Measurements from ENCODE around the gene SUGCT.

Gene SUGCT

DNA sequence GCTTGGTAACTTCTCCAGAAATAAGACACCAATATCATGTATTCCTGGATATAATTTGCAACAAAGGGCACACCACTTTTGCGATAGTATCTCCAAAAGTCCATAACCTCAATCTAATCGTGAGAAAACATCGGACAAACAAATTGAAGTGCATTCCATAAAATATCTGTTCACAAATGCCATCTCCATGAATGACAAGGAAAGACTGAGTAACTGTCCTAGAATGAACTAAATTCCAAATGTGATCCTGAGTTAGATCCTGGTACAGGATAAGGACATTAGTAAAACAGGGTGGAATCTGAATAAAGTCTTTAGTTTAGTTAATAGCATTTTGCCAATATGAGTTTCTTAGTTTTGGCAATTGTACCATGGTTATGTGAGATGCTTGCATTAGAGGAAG is 384.2 kb downstream of the SUGCT start:
- DNase-seq (ENCODE audit: low read depth, low spot score), result no peak

DNA sequence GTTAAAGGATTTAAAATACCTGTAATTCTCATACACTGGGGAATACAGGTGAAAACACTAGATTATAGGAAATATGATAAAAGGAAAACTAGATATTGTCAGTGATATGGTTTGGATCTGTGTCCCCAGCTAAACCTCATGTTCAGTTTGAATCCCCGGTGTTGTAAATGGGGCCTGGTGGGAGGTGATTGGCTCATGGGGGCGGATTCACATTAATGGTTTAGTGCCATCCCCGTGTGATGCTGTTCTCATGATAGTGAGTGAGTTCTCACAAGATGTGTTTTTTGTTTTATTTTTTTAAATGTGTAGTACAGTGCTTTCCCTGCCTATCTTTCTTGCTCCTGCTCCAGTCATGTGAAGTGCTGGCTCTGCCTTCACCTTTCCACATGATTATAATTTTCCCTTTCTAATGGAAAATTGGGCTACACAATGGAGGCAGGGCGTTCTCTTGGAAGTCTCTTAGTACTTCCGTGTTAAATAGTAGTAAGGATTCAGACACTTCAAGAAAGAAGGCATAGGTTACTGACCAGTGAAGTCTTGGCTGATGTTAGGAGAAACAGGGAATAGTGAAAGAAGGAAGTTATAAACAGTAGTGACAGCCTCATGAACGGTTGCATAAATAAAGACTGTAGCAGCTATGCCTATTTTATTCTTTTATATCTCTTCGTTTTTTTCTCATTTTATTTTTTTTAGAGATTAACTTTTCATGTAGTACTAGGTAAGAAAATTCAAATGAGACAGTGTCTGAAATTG is 386.4 kb downstream of the SUGCT start:
- DNase-seq (ENCODE audit: low read depth, low spot score), result no peak

DNA sequence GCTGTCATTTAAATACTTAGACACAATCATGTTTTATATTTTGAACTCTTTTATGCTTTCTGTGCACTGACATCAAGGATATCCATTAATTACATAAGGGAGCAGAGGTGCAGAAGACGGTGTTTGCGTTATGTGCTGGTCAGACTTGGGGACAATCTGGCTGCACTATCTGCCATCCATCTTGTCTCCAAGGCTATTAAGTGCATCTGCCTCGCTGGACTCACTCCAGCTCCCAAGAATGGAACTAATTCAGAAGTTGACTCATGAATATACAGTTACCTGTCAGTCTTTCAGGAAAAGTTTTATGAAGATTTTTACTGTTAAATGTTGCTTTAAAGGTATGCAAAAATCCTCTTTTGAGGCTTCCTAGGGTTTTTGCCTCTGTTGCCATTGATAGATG is 391.0 kb downstream of the SUGCT start:
- no peak for DNase-seq (ENCODE audit: low read depth, low spot score)

DNA sequence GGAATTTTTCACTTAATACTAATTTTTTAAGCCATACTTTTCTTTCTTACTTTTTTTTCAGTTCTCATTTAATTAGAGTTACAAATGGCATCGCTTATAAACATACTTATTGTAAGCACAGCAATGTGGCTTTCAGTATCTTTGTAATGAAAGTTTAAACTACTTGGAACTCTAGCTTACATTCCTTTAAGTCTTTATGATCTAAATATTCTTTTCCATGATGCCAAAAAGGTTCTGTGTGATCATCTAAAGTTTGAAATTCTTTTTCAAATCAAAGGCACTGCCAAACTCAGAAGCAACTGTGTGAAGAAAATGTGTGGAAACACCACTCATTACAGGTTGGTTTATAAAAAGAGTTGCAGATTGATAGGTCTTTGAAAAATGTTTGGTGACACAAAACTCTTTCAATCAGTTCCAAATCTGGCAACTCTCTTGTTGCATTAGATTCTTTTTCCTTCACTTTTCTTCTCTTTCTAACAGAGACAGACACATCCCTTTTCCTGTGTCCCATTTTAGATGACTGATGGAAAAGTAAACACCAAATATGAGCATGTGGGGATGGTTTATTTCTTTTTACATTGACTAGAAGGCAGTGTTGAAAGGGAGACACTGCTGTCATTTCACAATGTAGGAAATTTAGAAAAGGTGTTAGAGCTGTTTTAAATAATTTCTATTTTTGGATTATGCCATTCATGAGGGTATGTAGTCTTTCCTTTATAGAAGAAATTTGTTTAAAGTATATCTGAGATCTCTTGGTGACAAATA is 392.3 kb downstream of the SUGCT start:
- DNase-seq (ENCODE audit: low read depth, low spot score), result no peak

DNA sequence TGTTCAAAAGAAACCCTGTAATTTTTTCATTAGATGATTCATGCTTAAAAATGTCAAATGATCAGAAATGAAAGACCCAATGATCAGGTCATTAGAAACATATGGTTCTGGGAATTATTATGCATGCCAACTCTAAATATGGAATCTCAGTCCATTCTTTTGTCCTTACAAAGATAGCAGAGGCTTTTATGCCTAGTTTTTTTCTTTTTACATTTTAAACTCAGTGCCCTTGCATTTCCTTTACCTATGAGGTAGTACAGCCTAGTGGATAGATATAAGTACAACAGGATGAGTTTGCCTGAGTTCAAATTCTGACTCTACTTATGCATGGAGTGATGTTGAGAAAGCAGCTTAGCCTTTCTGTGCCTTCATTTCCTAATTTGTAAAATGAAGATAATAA is 392.9 kb downstream of the SUGCT start:
- DNase-seq (ENCODE audit: low read depth, low spot score), result no peak

DNA sequence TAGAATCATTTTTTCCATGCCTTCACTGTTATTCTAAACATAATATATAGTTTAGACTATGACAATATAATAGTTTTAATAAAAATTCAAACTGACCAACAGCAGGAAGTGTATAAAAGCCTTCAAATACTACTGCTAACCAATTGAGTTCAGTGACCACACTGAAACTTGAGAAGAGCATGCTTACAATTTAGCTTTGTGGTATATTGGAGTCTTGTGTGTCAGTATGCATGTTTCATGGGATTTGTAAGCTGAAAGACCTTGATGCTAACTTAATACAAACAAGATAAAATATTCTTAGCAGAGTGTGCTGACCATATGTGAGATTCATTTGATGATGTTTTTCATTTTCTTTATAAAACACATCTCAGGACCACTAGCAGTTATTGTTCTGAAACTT is 395.5 kb downstream of the SUGCT start:
- no peak for DNase-seq (ENCODE audit: low read depth, low spot score)

DNA sequence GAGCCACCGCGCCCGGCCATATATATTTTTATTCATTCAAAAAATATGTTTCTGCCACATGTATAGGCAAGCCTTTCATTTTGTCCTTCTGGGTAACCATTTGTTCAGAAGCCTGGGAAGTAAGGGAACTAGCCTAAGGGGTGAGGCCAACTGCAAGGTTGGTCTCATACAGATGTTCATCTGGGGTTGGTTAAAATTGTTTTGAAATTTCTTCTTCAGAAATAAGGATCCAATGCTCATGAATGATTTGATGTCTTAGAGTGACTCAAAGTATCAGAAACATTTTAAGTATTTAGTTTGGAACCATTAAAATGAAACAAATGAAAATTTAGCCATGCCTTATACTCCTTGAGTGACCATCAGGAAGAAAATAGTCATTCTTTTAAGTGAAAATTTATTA is 397.2 kb downstream of the SUGCT start:
- no peak for DNase-seq (ENCODE audit: low read depth, low spot score)

DNA sequence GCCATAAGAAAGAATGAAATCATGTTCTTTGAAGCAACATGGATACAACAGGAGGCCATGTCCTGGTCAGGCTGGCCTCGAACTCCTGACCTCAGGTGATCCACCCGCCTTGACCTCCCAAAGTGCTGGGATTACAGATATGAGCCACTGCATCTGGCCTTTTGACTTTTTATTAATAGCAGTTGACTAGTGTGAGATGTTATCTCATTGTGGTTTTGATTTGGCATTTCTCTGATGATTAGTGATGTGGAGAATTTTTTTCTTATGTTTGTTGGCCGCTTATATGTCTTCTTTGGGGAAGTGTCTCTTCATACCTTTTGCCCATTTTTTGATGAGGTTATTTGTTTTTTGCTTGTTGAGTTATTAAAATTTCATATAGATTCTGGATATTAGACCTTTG is 400.9 kb downstream of the SUGCT start:
- no peak for DNase-seq (ENCODE audit: low read depth, low spot score)

DNA sequence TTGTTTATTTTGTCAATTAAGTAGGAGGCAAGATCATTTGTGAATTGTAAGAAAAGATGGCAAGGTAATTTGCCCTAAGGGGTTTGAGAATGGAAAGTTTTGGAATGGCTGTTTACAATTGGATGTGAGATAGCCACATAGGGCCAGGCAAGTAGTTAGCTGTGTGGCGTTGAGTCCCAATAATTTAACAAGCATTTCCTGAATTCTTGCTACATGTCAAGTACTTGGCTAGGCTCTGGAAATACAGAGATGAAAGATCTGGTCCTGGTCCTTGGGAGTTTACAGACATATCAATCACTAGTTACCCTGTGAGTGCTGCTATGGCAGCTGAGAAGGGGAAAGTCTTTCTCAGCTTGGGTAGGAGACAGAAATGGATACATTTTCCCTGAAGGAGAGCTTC is 401.6 kb downstream of the SUGCT start:
- DNase-seq (ENCODE audit: low read depth, low spot score), result no peak

DNA sequence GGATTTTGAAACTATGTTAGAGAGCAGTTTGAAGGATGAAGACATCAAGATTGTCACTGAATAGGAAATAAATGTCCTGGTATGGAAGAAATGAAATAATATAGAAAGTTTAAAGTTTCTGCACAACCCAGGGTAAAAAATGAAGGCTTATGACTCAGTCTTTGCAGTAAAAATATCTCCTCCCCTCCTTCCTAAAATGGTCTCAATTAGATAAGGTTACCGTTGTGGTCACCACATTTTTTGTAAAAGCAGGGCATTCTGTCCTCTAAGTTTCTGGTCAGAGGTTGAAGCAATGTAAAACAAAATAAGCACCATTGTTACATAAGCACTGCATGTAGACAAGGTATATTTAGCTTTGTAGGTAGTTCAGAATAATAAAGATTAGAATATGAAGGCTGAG is 403.5 kb downstream of the SUGCT start:
- DNase-seq (ENCODE audit: low read depth, low spot score), result no peak

DNA sequence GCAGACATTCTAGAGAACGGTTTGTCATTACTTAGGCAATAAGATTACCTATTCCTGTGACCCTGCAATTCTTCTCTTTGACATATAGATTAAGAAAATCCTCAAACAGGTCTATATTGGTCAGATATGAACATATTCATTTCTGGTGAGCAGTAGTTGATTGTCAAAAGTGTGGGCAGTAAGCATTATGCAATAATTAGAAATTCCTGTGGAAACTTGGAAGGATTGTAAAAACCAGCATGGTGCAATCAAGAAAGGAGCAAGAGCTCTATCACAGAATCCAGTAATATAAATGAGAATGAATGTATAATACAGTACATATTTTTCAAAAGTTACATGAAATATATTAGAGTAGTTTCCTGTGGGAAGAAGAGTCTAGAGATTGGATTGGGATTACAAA is 406.5 kb downstream of the SUGCT start:
- no peak for DNase-seq (ENCODE audit: low read depth, low spot score)

DNA sequence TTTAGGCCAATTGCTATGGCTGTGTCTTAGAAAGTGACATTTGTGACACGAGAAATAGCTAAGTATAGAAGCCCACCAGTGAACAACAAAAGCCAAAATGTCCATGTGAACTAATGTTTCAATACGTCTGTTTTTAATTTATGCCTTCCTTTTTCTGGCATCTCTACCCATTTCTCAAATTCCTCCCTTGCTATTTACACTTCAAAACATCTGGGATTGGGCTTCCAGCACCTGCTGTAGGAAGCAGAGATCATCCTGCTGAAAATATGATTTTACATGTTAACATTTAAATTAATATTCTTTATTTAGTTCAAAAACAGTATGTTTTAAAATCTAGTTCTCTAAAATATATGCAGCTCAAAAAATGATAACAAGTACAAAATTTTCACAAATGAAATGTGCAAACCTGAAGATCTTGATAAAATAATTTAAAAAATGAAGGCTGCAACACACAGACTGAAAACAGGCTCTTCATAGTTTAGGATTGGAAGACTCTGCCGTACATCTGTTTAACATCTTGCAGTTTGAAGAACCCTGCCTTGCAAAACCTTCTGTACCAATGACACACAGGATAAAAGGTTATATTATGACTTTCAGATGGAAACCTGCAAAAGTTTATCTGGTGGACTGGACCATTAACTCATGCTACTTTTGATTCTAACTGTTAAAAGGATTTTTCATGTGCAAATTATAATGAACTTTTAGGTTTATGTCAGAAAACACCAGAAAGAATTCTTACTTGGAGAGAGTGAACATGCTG is 408.4 kb downstream of the SUGCT start:
- DNase-seq (ENCODE audit: low read depth, low spot score), result no peak

DNA sequence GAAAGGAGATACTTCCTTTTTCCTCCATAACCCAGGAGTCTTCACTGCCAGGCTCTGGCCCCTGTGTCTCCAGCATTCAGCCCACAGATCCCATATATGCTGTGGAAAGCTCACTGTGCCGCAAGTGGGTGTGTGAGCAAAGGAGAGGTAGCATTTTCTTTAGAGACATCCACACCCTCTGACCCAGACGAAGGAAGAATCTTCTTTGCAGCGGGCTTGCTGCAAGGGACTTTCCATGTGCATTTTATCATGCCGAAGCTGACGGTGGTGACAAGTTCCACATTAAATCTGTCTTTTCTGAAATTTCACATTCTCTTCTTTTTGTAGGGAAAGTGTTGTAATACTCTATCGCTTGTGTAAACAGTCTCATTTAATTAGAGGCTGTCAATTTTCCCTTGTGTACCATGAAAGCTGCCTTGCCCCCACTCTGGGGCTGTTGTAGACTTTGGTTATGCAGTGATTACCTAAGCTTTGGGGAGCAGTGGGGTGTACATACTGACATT is 409.5 kb downstream of the SUGCT start:
- DNase-seq (ENCODE audit: low read depth, low spot score), result no peak

DNA sequence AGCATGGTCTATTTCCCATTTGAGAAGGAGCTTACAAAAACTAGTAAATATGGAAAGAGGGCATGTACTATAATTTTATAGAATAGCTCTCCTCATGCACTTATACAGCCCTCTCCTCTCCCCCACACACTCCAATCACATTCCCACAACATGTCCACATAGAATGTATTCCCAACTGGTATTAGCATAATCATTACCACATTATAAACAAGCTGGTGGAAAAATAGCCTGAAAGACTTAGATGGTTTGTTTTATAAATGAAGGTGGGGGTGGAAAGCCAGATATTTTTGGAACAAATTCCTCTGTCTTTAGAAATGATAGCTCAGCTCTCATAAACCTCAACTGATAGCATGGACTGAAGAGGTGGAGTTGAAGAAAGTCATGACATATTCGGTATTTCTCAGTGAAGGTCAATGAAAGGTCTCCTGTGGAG is 410.1 kb downstream of the SUGCT start:
- DNase-seq (ENCODE audit: low read depth, low spot score), result no peak

DNA sequence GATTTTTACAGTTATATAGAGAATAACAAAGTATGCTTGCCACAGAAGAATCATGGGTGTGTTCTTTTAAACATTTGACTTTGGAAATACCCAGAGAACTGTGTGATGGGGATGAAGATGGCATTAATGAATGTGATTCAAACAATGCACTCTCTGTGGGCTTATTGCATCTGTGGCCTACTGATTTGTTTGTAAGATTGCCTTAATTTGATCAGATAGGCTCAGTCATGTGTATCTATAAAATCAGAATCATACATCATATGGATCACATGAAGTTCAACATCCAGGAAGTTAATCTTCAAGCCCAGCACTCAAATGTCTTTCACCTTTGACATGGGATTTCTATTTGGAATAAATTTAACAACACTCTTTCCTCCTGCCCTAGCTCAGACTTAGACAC is 410.9 kb downstream of the SUGCT start:
- no peak for DNase-seq (ENCODE audit: low read depth, low spot score)

DNA sequence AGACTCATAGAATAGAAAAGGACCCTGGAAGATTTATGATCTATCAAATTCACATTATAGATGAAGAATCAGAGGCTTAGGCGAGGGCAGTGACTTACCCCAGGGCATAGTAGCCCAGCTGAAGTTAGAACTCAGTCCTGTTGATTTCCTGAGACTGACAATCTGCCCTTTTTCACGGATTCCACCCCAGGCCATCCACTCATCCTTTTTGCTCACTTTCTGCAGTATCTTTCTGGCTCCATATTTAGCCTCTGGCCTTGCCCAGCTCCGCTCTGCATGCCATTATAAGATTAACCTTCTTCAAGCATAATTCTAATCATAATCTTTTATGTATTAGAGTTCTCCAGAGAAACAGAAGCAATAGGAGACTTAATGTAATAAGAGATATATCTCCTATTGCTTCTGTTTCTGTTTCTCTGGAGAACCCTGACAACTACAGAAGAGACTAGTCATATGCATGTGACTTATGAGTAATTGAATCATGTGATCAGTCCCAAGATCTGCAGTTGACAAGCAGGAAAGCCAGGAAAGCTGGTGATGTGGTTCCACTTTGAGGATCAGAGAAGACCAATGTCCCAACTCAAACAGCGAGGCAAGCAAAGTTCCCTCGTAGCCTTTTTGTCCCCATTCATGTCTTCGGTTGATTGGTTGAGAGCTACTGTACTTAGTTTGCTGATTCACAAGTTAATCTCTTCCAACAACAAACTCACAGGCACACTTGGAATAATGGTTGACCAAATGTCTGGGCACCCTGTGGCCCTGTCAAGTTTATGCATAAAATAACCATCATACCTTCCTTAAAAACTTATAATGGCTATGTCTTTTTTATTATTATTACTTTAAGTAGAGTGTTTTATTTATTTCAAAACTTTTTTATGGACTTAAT is 412.1 kb downstream of the SUGCT start:
- no peak for DNase-seq (ENCODE audit: low read depth, low spot score)

DNA sequence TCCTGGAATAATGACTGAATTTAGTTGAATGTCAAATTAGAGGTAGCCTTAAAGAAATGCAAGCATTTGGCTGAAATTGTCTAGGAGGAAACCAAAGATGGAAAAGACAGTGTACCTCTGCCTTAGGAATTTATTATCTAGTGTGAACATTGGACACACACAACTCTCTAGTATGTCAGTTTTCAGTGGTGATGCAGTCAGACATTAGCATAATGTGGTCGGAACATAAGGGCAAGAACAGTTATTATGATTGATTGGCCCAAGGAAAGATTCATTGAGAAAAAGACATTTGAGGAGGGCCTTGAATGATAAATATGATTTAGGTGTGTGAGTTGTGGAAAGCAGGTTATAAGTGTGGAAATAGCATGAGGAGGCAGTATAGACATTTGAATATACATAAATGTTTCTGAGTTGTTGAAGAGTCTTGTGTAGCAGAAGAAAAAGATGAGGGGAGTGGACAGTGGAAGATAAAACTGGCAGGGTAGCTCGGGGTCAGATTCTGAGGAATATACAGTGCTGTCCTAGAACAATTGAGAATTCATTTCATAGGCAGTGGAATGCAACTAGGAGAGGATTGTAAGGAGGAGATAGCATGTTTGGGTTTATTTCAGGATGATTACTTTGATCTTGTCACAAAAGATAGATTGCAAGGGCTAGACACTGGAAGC is 414.7 kb downstream of the SUGCT start:
- no peak for DNase-seq (ENCODE audit: low read depth, low spot score)

DNA sequence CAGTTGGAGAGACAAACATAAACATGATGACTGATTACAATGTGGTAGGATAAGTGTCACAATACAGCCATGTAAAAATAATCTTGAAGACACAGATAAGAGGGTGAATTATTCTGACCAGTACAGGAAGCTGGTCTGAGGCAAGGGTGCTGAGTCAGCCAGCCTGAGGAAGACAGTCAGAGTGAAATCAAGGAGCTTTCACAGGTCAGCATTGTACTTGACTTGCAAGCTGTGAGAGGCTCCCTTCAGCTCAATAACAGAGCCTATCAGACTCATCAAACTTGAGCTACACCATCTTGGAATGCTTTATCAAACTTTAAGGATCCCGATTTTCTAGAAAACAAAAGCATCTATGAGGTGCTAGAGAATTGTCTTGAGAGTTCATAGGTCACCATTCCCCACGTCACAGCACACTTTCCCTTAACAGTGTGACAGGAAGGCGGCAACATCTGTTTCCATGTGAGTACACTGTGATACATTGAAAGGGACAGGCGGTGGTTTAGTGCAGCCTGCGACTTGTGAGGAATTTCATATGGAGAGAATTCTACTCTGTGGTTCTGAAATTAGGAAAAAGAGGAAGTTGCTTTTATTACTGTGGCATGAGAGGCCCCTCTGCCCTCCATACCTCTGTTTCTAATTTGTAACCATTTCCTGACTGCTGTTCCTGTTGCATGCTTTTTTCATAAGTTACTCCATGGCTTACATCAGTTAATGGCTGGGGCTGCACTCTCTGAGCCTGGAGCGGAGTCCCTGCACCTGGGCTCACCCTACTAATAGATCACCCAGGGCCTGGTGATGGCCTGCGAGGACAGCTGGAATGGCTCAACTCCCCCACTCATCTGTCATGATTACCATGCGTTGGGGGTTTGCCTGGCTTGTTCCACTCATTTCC is 417.1 kb downstream of the SUGCT start:
- DNase-seq (ENCODE audit: low read depth, low spot score), result no peak

DNA sequence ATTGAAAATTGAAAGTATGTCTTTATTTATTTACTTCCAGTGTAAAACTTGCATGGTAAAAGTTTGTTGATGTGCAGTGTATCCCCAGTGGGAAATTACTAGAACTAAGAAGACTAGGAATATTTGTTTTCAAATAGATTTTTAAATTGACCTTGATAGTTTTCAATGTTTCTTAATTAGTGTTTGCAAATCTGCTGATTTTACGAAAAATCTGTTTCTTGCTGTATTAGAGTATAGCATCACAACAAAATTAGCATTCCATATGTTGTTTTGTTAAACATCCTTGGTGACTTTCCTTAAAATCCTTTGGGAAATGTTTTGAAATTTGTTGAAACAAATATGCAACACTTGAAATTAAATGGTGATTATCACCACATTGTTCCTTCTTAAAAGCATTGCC is 425.9 kb downstream of the SUGCT start:
- no peak for DNase-seq (ENCODE audit: low read depth, low spot score)

DNA sequence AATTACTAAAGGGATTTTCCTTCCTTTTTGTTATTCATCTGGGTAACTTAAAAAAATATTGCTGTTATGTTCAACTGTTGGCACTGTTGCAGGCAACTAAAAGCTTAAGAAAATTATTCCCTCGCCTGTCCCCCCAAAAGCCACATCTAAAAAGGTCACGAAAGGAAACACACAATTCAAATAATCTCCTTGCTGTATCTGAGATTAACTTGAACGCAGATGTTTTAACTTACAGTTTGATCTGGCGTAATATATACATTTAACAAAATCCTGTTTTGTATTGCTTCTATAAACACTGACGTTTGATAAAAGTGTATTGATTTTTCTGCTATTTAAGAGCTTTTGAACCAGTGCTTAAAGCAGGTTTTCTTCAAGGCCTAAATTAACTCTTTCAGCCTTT is 432.1 kb downstream of the SUGCT start:
- DNase-seq (ENCODE audit: low read depth, low spot score), result no peak
